RWPE2 (cell line): ENCODE data around the gene FOXI3.

Experiments
- ATAC-seq: fragments of 200-7000 bp; cut with Tn5 transposase; 3 replicates; pipeline ENCODE4 v1.9.1; 2021; ENCODE audit warnings: low read depth
- DNase-seq: peaks from one replicate; pipeline ENCODE4 v3.0.0-alpha.2; 2020; ENCODE audit warnings: low spot score
- H3K27ac ChIP-seq: fragments of 450-650 bp; 2 replicates; pipeline ENCODE4 v1.5.1; 2017; ENCODE audit warnings: mild to moderate bottlenecking; ENCODE audit not compliant: poor library complexity, severe bottlenecking
- H3K27me3 ChIP-seq: fragments of 250-450 bp; sonication (Bioruptor Pico); 2 replicates; pipeline ENCODE4 v1.5.1; 2021; ENCODE audit warnings: mild to moderate bottlenecking, moderate library complexity; ENCODE audit not compliant: insufficient read depth, poor library complexity, severe bottlenecking
- H3K36me3 ChIP-seq: fragments of 250-450 bp; sonication (Bioruptor Pico); 2 replicates; pipeline ENCODE4 v1.5.1; 2020; ENCODE audit warnings: low read depth, mild to moderate bottlenecking, moderate library complexity
- H3K4me1 ChIP-seq: fragments of 250-450 bp; sonication (Bioruptor Pico); 2 replicates; pipeline ENCODE4 v1.5.1; 2021; ENCODE audit warnings: mild to moderate bottlenecking, moderate library complexity; ENCODE audit not compliant: insufficient read depth, poor library complexity, severe bottlenecking
- H3K4me3 ChIP-seq: fragments of 250-450 bp; sonication (Bioruptor Pico); 2 replicates; pipeline ENCODE4 v1.5.1; 2021; ENCODE audit warnings: mild to moderate bottlenecking, moderate library complexity; ENCODE audit not compliant: severe bottlenecking
- H3K9me3 ChIP-seq: fragments of 250-450 bp; sonication (Bioruptor Pico); 2 replicates; pipeline ENCODE4 v1.5.1; 2021; ENCODE audit warnings: mild to moderate bottlenecking, moderate library complexity; ENCODE audit not compliant: severe bottlenecking
- TF ChIP-seq, protein P1 (sequence below): fragments of 450-650 bp; IDR thresholded peaks from one replicate; pipeline ENCODE4 v1.5.1; 2017; ENCODE audit warnings: mild to moderate bottlenecking, moderate library complexity; ENCODE audit not compliant: poor library complexity, severe bottlenecking

Gene FOXI3

DNA sequence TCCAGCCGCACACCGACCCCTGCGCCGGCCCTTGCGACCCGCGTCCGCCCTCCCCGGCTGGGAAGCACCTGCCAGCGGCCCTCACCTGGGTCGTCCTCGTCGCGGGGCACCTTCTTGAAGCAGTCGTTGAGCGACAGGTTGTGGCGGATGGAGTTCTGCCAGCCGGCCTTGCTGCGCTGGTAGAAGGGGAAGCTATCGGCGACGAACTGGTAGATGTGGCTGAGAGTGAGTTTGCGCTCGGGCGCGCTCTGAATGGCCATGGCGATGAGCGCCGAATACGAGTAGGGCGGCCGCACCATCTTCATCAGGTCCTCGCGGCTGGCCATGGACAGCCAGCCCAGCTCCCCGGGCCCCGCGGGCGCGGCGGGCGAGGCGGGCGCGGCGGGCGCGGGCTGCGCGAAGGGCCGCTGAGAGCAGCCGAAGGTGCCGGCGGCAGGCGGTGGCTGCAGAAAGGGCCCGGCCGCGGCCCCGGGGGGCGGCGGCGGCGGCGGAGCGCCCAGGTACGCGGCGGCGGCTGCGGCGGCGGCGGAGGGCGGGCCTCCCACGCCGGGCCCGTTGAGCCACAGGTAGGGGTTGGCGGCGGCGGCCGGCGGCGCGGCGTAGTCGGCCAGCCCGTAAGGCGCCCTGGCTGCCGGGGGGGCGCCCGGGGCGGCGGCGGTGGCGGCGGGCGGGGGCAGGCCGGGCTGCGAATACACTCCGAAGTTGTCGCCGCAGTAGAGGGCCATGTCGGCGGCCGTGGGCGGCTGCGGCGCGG lies 505 bp downstream of the FOXI3 start:
- TF ChIP-seq, protein P1, sequence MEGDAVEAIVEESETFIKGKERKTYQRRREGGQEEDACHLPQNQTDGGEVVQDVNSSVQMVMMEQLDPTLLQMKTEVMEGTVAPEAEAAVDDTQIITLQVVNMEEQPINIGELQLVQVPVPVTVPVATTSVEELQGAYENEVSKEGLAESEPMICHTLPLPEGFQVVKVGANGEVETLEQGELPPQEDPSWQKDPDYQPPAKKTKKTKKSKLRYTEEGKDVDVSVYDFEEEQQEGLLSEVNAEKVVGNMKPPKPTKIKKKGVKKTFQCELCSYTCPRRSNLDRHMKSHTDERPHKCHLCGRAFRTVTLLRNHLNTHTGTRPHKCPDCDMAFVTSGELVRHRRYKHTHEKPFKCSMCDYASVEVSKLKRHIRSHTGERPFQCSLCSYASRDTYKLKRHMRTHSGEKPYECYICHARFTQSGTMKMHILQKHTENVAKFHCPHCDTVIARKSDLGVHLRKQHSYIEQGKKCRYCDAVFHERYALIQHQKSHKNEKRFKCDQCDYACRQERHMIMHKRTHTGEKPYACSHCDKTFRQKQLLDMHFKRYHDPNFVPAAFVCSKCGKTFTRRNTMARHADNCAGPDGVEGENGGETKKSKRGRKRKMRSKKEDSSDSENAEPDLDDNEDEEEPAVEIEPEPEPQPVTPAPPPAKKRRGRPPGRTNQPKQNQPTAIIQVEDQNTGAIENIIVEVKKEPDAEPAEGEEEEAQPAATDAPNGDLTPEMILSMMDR, result no peak
- Histone ChIP-seq H3K9me3 (no peaks in the 10 kb centered on the region), H3K27me3 (peaks cover 68% of the 10 kb centered on the region), H3K36me3 (no peaks in the 10 kb centered on the region), H3K4me3 (peak overlapping the region; percentile 17), H3K27ac (no peak overlapping the region), H3K4me1 (no peaks in the 10 kb centered on the region)
- ATAC-seq (0 out of 3 replicates have a peak, but pooled peaks have one; percentile 18), DNase-seq (no peak)

DNA sequence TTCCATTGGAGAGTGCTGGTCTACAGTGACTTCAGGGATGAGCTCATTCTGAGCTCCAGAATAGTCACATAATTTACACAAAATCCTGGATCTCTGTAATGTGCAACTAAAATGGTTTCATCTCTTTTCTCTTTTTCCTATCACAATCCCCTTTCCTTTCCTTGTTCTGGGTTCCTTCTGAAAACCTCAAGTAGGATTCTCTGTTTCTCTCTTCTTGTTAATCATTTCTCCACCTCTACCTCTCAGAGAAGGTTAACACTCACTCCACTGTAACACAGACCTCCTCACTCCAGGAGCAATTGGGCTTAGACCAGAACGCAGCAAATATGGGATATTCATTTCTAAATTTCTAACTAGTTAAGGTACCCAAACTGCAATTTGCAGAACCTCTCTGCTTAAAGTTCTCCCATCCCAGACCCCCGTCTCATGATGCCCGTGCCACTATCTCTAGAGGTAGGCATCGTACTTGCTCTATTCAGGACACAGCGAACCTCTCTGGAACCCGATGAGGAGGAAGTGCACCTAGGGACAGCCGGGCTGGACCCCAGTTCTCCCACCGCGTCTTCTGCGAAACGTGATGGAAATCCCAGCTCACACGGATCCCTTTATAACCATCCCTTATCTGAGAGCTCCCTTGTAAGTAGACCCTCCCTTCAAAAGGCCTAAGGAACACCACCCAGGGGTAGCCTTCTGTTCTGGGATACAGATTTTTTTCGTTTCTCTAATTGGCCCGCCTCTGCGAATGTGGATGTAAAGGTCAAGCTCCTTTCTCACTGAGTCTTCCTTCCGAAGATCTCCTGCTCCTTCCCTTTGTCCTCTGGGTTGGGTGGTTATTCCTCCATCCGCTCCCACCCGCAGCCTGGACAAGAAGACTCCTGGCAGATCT lies 1.3 kb downstream of the FOXI3 start:
- H3K27me3 ChIP-seq, result peaks cover 68% of the 10 kb centered on the region
- no peak overlapping the region for H3K27ac ChIP-seq
- no peaks in the 10 kb centered on the region for H3K9me3 ChIP-seq
- no peaks in the 10 kb centered on the region for H3K36me3 ChIP-seq
- ATAC-seq (no peak), DNase-seq (no peak)
- TF ChIP-seq, protein P1, result no peak
- H3K4me3 ChIP-seq, result no peak overlapping the region
- H3K4me1 ChIP-seq, result no peaks in the 10 kb centered on the region

DNA sequence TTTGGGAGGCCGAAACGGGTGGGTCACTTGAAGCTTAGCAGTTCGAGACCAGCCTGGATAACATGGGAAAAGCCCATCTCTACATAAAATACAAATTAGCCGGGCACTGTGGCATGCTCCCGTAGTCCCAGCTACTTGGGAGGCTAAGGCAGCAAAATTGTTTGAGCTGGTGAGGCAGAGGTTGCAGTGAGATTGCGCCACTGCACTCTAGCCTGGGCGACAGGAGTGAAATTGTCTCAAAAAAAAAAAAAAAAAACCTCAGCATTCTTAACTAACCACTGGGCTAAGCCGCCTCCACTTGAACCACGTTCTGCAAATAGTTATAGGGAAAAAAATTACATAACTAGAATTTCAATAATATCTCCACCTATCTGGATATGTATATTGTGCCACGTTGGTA lies 2.3 kb downstream of the FOXI3 start:
- Histone ChIP-seq H3K4me1 (no peaks in the 10 kb centered on the region), H3K27ac (no peak overlapping the region), H3K27me3 (peaks cover 66% of the 10 kb centered on the region), H3K36me3 (no peaks in the 10 kb centered on the region), H3K4me3 (no peak overlapping the region), H3K9me3 (no peaks in the 10 kb centered on the region)
- no peak for DNase-seq
- TF ChIP-seq, protein P1, result no peak
- ATAC-seq, result no peak

DNA sequence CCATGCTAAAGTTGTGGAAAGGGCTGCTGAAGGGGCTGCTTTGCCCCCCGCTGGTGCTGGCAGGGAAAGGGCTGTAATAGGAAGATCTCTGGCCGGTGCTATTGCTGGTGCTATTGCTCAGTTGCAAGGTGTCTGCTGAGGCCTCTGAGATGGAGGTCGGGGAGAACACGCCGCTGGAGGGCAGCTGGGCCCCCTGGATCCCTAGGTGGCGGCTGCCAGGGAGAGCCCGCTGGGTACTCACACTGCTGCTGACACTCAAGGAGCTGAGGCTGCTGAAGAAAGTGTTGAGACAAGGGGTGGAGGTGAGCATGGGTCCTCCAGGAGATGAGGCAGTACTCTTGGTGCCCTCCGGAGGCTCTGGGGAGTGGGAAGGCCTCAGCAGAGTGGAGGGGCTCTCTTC lies 4.2 kb downstream of the FOXI3 start:
- Histone ChIP-seq H3K4me3 (no peak overlapping the region), H3K27ac (no peak overlapping the region), H3K4me1 (no peaks in the 10 kb centered on the region), H3K36me3 (no peaks in the 10 kb centered on the region), H3K9me3 (no peaks in the 10 kb centered on the region), H3K27me3 (peaks cover 46% of the 10 kb centered on the region)
- TF ChIP-seq, protein P1, result no peak
- DNase-seq, result no peak
- ATAC-seq, result no peak
